Stimulated activated CD4-positive, alpha-beta T cell treated with anti-CD3 and anti-CD28 coated beads, Interleukin-2, amount 100 ng/mL, for 48 hours (primary cell): ENCODE measurements around the gene VEPH1.

Experiments used
- DNase-seq, 2 donors: peaks; one replicate each; pipeline ENCODE4 v3.0.0-alpha.2; 2020

VEPH1 gene

DNA sequence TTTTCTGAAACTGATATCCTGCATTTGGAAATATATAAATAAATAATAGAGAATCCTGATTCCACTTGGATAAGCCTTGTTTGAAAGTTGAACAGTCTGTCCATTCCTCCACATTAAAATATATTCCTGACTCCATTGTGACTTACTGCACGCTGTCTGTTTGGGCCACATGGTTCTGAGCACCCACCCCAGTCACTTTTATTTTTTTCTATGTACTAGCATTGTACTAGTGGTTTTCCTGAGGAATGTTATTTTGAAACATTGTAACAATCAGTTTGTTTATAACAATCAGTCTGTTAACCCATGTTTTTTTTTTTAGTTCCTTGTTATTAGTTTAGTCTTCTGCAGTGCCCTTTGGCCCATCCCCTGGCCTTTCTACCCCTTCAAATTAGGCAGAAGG lies 255.8 kb downstream of the VEPH1 start:
- no peak for DNase-seq

GRCh38 chr3:157242836-157243235 lies 260.4 kb downstream of the VEPH1 start:
- no peak for DNase-seq

DNA sequence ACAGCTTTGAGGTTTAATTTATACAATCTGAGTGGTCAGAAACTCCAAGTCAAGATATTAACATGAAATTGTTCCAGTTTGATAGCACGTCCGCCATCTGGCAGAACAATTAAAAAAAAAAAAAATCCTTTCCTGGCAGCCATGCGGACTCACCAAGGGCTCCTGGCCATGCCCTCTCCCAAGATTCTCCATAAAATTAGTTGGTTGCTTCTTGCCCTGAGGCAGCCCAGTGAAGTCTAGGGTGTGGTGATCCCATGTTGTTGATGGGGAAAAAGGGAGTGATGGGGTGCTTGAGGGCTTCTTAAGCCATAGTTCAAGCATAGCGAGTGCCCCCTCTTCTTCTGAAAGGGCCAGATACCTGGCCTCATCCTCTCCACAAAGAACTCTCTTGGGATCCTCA lies 261.6 kb downstream of the VEPH1 start:
- no peak for DNase-seq

GRCh38 chr3:157240408-157240807 lies 262.8 kb downstream of the VEPH1 start:
- no peak for DNase-seq

DNA sequence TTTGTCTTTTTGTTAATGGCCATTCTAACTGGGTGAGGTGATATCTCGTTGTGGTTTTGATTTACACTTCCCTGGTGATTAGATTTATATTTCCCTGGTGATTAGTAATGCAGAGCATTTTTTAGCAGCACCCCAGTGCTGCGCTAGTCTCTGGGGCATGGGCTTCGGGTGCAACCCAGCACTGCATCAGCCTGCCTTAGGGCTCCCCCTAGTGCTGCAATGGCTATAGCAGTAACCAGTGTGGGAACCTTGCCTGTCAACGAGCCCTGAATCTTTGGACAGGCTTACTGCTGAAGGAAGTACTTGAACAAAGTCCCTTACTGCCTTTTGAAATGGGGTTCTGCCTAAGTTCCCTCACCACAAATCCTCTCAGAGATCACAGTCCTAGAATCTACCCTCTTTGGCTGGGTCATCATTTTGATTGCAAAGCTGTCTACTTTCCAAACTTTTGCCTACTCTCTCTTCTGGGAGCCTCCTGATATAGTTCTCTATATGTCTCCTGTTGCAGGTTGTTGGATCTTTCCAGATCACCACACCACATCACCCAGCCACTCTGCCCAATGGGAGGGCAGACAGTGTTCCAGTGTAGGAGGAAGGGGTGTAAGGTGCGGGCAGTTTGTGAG lies 264.0 kb downstream of the VEPH1 start:
- peak; percentile 70 to 74 for DNase-seq

DNA sequence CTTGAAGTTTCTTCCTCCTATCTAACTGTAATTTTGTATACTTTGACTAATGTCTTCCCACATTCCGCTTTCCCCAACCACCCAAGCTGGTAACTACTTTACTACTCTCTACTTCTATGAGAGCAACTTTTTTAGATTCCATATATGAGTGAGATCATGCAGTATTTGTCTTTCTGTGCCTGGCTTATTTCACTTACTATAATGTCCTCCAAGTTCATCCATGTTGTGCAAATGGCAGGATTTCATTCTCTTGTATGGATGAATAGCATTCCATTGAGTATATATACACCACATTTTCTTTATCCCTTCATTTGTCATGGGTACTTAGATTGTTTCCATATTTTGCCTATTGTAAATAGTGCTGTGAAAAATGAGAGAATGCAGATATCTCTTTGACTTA lies 264.8 kb downstream of the VEPH1 start:
- DNase-seq: no peak

DNA sequence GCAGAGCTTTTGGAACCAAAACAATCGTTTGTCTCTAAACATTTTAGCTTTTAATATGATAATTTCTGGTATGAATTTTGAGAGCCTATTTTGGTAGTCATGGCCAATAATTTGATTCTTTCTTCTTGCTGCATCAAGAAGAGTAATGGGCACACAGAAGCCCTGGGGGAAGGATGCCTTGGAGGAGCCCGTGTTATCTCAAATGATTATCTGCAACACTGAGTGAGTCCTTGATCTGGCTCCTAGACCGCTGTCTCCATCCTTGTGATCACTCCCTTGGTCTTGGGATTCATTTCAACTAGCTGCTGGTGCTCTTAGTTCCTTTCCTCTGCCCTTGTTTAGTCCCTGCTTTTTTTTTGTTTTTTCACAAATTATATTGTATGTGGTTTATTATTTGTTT lies 265.3 kb downstream of the VEPH1 start:
- DNase-seq: no peak

DNA sequence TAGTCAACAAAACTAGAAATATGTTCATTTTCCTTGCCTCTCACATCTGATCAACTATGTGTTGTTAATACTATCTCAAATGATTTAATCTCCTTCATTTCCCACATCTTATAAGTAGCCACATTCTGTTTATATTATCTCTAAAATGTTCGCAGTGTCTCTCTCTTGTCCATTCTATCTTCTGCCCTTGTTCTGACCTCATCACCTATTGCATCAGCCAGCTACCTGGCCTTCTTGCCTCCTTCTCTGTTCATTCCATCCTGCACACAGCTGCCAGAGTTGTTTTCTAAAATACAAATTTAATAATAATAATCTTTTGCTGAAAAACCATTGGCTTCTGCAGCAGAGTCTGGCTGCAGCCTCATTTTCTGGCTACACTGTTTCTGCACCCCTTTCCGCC lies 267.9 kb downstream of the VEPH1 start:
- DNase-seq: no peak

DNA sequence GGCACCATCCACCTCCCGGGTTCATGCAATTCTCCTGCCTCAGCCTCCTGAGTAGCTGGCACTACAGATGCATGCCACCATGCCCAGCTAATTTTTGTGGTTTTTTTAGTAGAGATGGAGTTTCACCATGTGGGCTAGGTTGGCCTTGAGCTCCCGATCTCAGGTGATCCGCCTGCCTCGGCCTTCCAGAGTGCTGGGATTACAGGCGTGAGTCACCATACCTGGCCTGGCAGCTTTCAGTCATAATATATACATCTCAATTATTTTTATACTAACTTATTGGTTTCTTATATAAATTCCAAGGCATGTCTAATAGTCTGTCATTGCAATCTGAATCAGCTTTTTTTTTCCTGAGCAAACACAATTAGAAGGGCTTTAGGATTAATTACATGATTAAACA lies 269.3 kb downstream of the VEPH1 start:
- no peak for DNase-seq

DNA sequence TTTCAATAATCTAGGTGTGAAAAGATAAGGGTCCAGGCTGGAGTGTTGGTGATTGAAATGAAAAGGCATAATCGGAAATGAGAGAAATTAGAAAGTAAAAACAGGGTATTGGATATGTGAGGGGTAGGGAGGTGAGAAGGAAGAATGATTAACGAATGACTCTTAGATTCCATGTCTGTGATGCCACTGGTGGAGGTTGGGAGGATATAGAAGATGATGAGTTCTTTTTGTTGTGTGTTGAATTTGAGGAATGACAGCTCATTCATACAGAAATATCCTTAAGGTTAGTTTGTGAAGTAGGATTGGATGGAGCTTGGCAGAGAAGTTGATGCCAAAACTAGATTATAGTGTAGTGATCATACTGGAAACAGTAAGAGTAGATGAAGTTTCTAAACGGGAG lies 271.1 kb downstream of the VEPH1 start:
- no peak for DNase-seq

DNA sequence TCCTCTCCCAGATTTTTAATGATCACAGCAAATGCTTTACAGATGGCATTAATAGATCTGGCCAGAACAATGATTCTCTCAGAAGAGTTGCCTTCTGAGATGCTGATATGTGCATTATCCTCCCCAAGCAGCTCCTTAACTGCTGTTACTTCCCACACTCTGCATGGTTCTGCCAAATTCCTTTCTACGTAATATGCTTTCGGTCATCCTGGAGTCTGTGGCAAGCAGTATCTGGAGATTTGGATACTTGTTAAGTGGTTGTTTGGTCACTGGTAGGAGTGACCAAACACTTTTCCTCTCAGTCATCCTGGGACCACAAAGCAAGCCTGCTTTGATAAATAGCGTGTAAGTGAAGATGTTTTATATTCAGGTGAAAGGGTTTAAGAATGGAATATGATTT lies 272.1 kb downstream of the VEPH1 start:
- no peak for DNase-seq

DNA sequence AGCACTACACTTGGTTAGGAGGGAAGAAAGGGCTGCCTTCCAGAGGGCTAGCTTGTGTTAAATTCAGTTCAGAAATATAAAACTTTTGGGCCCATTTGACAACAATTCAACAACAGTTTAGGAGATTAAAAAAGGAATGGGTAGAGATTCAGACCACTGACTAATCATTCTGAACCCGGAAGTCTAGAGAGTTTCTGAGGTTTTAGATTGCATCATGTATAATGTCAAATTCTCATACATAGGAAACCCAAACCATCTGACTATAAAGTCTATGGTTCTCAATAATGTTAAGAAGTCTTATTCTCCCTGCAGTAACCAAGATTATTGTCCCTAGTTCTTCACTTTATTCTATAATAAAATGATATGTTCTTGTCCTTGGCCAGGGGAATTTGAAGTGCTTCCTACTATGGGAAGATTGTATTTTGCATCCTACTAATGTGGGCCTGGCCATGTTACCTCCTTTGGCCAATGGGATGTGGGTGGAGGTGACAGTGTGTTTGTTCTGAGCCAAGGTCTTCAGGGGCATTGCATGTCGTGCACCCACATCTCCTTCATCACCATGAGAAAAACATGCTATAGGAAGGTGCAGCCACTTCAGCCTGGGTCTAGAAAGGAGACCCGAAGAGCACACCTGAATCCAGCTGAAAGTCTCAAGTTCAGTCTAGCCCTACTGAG lies 276.9 kb downstream of the VEPH1 start:
- no peak for DNase-seq

DNA sequence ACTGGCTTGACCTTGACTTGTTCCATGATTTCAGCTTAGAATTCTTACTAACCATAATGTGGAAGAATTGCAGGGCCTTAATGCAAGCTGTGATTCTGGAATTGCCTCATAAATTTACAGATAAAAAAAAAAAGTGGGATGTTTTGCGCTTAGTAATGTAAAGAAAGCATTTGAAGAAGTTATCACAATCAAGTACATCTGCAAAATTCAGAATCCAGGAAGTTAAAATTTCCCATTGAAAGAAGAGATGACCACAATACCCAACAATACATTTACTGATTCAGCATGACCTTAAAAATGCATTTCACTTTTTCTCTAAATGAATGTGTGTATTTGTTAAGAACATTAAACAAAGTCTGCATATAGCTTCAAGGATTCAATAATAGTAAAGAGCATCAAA lies 278.2 kb downstream of the VEPH1 start:
- DNase-seq: no peak

DNA sequence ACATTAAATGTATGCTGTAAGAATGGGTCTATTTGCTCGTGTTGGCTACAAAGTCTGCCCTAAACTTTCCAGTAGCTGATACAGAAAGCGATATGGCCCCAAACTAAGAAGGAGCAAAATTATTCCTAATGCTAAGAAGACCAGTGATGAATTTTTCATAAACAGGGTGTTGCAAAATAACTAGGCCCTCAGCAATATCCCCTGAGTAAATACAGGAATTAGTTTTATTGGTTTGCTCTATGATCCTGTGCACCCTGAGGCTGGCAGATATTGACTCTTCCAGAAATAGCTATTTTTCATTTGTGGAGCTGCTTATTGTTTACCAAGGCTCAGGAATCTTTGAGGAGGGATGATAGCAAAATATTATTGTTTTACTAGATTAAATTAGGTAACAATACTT lies 282.3 kb downstream of the VEPH1 start:
- DNase-seq: no peak

GRCh38 chr3:157220211-157220610 lies 283.0 kb downstream of the VEPH1 start:
- no peak for DNase-seq

- no peak for DNase-seq
Measured at GRCh38 chr3:157219215-157219614, 284.0 kb downstream of the VEPH1 start.
